Measurements from ENCODE around the gene GTF2H2C.
"Not testable (repeated sequence)": the region's sequence is repeated elsewhere in the genome, so short reads cannot be mapped to it uniquely, and the experiment has no call there.

GRCh38 chr5:69559908-69560330 lies at the start of gene GTF2H2C:
- TF ChIP-seq CTCF (IDR thresholded peaks at IDR 0.05) (peak in 1 of 3 experiments; percentile 29), POLR2AphosphoS5 (IDR thresholded peaks at IDR 0.05) (peak in 1 of 2 donors; percentile 11)
- TF ChIP-seq POLR2A (IDR thresholded peaks at IDR 0.05; ENCODE audit: low read depth), result not testable (repeated sequence)
